ENCODE data around the gene SETBP1.

Gene SETBP1

DNA sequence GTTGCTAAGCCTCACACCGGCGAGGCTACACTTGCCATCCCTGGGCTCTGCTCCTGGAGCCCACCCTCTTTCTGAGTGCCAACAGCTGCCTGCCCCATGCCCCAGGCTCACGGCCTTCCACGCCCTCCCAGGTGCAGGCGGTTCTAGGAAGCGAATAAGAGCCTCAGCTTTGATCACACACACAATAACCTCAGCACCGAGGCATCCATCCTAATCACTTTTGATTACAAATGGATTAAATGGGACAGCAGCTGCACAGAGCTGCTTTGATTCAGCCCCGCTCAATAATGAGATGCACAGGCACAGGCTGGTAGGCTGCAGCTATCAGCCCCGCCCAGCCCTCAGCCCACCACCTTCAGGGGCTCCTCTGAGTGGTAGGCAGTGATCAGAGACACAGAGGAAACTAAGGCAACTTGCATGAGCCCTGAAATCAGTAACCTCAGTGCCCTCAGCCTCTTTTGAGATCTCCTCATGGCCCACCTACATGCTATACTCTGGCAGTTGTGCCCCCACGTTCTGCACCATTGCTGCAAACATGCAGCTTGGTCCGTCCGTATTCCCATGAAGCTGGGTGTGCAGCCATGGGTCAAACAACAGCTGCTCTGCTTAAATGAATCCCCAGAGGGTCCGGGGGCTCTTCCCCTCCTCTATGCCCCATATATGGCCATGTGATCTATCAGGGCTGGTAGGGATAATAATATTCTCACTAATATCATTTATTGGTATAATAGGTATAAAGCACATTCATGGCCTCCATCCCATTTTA lies 171.4 kb downstream of the SETBP1 start:
- DNase-seq (ENCODE audit: low read depth): no peak
- no peak overlapping the region for H3K4me3 ChIP-seq (ENCODE audit: low read length)

DNA sequence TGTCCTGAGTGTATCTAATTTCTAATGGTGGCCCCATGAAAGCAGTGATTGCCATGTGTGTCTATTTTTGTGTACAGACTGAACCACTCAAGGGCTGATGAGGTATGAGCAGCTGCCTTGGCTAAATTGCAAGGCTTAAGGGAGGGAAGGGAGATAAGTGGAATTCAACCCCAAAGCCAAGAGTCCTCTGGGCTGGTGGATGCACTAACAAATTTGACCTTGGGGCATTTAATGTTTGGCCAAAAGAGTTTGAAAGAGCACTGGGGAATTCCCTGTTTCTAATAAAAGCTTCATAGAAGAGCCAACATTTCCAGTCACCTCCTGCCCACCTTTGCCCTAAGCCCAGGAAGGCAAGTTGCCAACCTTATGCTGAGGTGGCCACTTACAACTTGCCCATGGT lies 172.1 kb downstream of the SETBP1 start:
- Histone ChIP-seq H3K9ac (ENCODE audit: low read length) (no peak overlapping the region), H3K4me1 (ENCODE audit: control insufficient read depth, insufficient read depth, low read length) (peaks cover 19% of the 10 kb centered on the region), H3K27me3 (replicated peaks; ENCODE audit: control insufficient read depth, insufficient read depth, low read length) (no peaks in the 10 kb centered on the region), H3K9me3 (ENCODE audit: control insufficient read depth, low read length) (no peaks in the 10 kb centered on the region), H3K4me3 (ENCODE audit: low read length) (no peak overlapping the region), H3K36me3 (ENCODE audit: control insufficient read depth, insufficient read depth, low read length, severe bottlenecking) (no peaks in the 10 kb centered on the region)
- DNase-seq (ENCODE audit: low read depth): no peak

More for the DNA sequence above, 171.4 kb downstream of the SETBP1 start:
- Histone ChIP-seq H3K9me3 (ENCODE audit: control insufficient read depth, low read length) (no peaks in the 10 kb centered on the region), H3K9ac (ENCODE audit: low read length) (no peak overlapping the region), H3K27me3 (replicated peaks; ENCODE audit: control insufficient read depth, insufficient read depth, low read length) (no peaks in the 10 kb centered on the region), H3K4me1 (ENCODE audit: control insufficient read depth, insufficient read depth, low read length) (peaks cover 19% of the 10 kb centered on the region), H3K36me3 (ENCODE audit: control insufficient read depth, insufficient read depth, low read length, severe bottlenecking) (no peaks in the 10 kb centered on the region)

DNA sequence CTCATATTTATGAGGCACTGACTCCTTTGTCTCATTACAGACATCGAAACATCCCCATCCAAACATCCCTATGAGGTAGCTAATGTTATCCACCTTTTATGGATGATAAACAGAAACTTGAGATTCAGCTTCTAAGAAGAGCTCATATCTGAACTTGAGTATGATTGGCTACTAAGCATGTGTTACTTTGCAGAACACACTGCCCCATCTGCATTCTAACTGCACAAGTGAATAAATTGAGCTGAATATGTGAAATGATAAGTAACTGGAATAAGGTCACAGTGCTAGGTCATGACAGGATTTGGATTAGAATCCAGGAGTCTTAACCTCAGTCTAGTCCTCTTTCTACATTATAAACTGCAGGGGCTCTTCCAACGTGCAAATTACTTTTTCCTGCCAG lies 172.7 kb downstream of the SETBP1 start:
- no peaks in the 10 kb centered on the region for H3K36me3 ChIP-seq (ENCODE audit: control insufficient read depth, insufficient read depth, low read length, severe bottlenecking)
- H3K4me3 ChIP-seq (ENCODE audit: low read length): no peak overlapping the region
- H3K27me3 ChIP-seq (replicated peaks; ENCODE audit: control insufficient read depth, insufficient read depth, low read length): no peaks in the 10 kb centered on the region
- H3K9me3 ChIP-seq (ENCODE audit: control insufficient read depth, low read length): no peaks in the 10 kb centered on the region
- DNase-seq (ENCODE audit: low read depth): no peak
- no peak overlapping the region for H3K9ac ChIP-seq (ENCODE audit: low read length)
- peaks cover 19% of the 10 kb centered on the region for H3K4me1 ChIP-seq (ENCODE audit: control insufficient read depth, insufficient read depth, low read length)

DNA sequence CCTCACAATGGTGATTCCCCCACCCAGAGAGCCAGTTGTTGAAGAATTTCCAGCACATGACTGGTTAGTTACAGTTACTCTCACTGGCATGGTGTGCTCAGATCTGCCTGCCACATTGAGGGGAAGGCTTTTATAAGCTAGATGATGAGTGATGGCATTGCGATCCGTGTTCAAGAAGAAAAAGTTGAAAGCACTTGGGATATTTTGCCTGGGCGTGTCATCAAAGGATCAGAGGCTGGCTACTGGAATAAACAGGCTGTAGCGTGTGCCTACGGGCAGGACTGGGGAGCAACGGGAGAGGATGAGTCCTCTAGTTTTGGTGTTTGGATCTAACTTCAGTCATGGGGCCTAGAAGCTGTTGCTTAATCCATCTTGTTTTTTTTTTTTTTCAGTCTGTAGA lies 175.0 kb downstream of the SETBP1 start:
- Histone ChIP-seq H3K9ac (ENCODE audit: low read length) (no peak overlapping the region), H3K27me3 (replicated peaks; ENCODE audit: control insufficient read depth, insufficient read depth, low read length) (no peaks in the 10 kb centered on the region), H3K4me3 (ENCODE audit: low read length) (no peak overlapping the region), H3K9me3 (ENCODE audit: control insufficient read depth, low read length) (no peaks in the 10 kb centered on the region), H3K36me3 (ENCODE audit: control insufficient read depth, insufficient read depth, low read length, severe bottlenecking) (no peaks in the 10 kb centered on the region), H3K4me1 (ENCODE audit: control insufficient read depth, insufficient read depth, low read length) (peaks cover 34% of the 10 kb centered on the region)
- DNase-seq (ENCODE audit: low read depth): no peak

DNA sequence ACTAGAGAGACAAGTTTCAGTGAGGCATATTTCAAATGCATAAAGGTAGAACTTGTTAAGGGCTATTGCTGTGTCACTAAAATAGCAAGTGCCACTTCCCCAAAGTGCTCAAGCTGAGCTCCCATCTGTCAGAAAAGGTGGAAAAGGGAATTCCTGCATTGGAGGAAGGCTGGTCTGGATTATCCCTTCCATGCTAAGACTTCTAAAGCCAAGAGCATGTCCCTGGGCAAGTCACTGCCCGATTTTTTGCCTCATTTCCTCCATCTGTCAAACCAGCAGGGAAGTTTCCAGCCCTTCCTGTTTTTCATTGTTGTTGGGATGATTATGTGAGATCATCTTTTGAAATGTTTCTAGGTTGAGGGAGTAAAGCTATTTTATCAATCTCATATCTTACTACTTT lies 175.5 kb downstream of the SETBP1 start:
- Histone ChIP-seq H3K36me3 (ENCODE audit: control insufficient read depth, insufficient read depth, low read length, severe bottlenecking) (no peaks in the 10 kb centered on the region), H3K9ac (ENCODE audit: low read length) (no peak overlapping the region), H3K9me3 (ENCODE audit: control insufficient read depth, low read length) (no peaks in the 10 kb centered on the region), H3K4me1 (ENCODE audit: control insufficient read depth, insufficient read depth, low read length) (peaks cover 34% of the 10 kb centered on the region), H3K27me3 (replicated peaks; ENCODE audit: control insufficient read depth, insufficient read depth, low read length) (no peaks in the 10 kb centered on the region), H3K4me3 (ENCODE audit: low read length) (no peak overlapping the region)
- DNase-seq (ENCODE audit: low read depth): no peak

DNA sequence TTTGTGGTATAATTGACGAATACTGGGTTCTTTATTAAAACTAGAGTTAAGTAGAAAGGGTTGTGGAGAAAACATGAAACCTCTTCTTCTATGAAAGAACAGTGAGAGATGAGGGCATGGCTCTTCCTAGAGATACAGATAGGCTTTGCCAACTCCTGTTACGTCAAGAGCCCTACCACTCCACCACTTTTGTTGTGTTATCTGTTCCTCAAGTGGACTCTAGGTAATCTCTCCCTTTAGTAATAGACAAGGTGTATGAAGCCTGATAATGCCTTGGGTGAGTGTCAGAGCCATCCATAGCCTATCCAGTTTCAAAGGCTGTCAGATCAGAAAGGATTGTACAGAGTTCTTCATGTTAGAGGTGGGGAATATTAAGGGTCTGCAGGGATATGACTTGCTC lies 176.4 kb downstream of the SETBP1 start:
- Histone ChIP-seq H3K36me3 (ENCODE audit: control insufficient read depth, insufficient read depth, low read length, severe bottlenecking) (no peaks in the 10 kb centered on the region), H3K27me3 (replicated peaks; ENCODE audit: control insufficient read depth, insufficient read depth, low read length) (no peaks in the 10 kb centered on the region), H3K9ac (ENCODE audit: low read length) (no peak overlapping the region), H3K4me1 (ENCODE audit: control insufficient read depth, insufficient read depth, low read length) (peaks cover 34% of the 10 kb centered on the region), H3K9me3 (ENCODE audit: control insufficient read depth, low read length) (no peaks in the 10 kb centered on the region), H3K4me3 (ENCODE audit: low read length) (no peak overlapping the region)
- no peak for DNase-seq (ENCODE audit: low read depth)

DNA sequence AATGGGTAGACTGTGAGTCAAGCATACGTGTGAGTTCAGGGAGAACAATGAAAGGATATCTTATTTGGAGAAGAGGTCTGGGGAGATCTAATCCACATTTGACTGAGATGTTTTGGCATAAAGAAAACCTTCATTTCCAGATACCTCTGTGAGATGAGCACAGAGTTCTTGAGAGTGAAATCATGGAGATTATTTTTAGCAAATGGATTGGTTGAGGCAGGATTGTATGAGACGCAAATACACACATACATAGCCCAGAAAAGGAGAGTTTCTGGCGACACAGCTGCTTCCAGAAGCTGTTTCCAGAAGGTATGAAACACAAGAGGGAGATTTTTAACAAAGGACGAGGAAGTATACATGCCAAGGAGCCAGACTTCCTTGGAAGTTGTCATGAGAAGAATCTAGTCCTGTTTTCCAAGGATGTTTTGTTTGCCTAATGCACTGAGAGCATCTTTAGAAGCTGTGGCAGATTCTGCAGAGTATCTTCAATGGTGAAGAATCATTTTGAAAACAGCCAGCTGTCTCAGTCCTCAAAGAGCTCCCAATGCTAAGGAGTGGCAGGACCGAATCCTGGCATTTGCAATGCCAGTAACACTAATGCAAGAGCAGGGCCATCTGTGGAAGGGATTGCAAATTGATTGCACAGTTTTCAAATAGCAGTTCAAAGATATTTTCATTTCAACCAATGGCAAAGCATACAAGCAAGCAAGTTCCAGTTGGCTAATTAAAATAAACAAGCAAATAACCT lies 177.2 kb downstream of the SETBP1 start:
- no peak overlapping the region for H3K4me3 ChIP-seq (ENCODE audit: low read length)
- H3K4me1 ChIP-seq (ENCODE audit: control insufficient read depth, insufficient read depth, low read length): peaks cover 28% of the 10 kb centered on the region
- H3K9ac ChIP-seq (ENCODE audit: low read length): no peak overlapping the region
- no peak for DNase-seq (ENCODE audit: low read depth)
- H3K9me3 ChIP-seq (ENCODE audit: control insufficient read depth, low read length): no peaks in the 10 kb centered on the region
- no peaks in the 10 kb centered on the region for H3K27me3 ChIP-seq (replicated peaks; ENCODE audit: control insufficient read depth, insufficient read depth, low read length)
- no peaks in the 10 kb centered on the region for H3K36me3 ChIP-seq (ENCODE audit: control insufficient read depth, insufficient read depth, low read length, severe bottlenecking)

DNA sequence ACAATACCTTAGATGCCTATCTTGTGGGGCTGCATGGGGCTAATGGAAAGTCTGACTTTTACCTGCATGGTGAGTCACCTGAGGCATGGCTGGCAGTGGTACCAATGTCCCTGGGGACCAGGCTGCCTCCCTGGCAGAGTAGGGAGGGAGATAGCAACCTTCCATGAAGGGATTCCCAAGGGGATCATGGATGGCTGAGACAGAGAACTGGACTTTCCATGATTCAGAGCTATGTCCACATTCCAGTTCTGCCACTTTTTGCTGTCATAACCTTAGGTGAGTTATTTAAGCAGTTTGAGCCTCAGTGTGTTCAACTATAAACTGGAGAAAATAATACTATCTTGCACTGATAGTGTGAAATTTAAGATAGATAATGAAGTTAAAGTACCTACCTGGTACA lies 178.6 kb downstream of the SETBP1 start:
- Histone ChIP-seq H3K4me3 (ENCODE audit: low read length) (no peak overlapping the region), H3K27me3 (replicated peaks; ENCODE audit: control insufficient read depth, insufficient read depth, low read length) (no peaks in the 10 kb centered on the region), H3K36me3 (ENCODE audit: control insufficient read depth, insufficient read depth, low read length, severe bottlenecking) (no peaks in the 10 kb centered on the region), H3K9me3 (ENCODE audit: control insufficient read depth, low read length) (no peaks in the 10 kb centered on the region), H3K4me1 (ENCODE audit: control insufficient read depth, insufficient read depth, low read length) (peaks cover 26% of the 10 kb centered on the region), H3K9ac (ENCODE audit: low read length) (no peak overlapping the region)
- DNase-seq (ENCODE audit: low read depth): no peak

DNA sequence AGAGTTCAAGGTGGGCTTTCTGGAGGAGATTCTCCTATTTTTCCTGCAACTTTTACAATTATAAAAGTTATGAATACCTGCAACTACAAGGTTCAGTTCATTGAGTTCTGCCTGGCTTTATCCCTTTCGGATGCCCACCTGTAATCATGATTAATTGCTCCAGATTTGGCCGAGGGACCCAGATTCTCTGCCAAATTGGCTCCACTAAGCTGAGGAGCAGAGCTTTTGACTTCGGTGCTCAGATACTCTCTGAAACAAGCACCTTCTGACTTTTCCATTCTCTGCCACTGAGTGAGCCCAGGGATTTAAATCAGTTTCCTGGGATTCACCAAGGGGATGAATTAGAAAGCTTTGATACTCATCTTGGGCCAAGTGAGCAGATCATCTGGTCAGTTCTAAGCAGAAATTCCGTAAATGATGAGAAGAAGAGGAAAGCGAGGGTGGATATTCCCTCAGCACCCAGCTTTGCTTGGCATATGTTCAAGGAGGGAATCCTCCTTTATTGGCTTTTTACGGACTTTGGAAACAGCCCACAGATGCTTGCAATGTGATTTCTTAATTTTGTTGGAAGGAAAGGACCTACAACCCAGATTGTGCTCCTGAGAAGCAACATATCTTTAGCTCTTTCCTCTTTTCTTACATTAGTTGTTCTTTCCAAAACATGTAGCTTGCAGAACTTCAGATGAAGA lies 179.2 kb downstream of the SETBP1 start:
- Histone ChIP-seq H3K9me3 (ENCODE audit: control insufficient read depth, low read length) (no peaks in the 10 kb centered on the region), H3K27me3 (replicated peaks; ENCODE audit: control insufficient read depth, insufficient read depth, low read length) (no peaks in the 10 kb centered on the region), H3K4me3 (ENCODE audit: low read length) (no peak overlapping the region), H3K36me3 (ENCODE audit: control insufficient read depth, insufficient read depth, low read length, severe bottlenecking) (no peaks in the 10 kb centered on the region), H3K4me1 (ENCODE audit: control insufficient read depth, insufficient read depth, low read length) (peaks cover 26% of the 10 kb centered on the region), H3K9ac (ENCODE audit: low read length) (no peak overlapping the region)
- no peak for DNase-seq (ENCODE audit: low read depth)

DNA sequence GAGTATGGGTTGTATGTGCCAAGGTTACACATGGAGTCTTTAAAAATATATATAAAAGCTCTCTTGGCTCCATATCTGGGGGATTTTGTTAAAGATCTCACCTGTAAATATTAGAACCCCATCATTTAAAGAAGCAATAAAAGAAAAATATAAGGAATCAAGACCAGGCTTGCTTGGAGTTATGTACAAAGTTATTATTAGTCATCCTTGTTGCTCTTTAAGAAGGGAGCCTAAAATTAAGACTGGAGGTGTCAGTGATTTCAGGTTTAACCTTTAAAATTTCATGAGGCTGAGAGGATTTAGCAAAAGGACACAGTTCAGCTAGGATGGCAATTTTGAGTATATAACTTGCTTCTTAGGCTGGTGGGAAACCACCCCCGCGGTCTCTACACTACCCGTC lies 181.4 kb downstream of the SETBP1 start:
- DNase-seq (ENCODE audit: low read depth): no peak
- Histone ChIP-seq H3K9ac (ENCODE audit: low read length) (no peak overlapping the region), H3K4me1 (ENCODE audit: control insufficient read depth, insufficient read depth, low read length) (peaks cover 16% of the 10 kb centered on the region), H3K27me3 (replicated peaks; ENCODE audit: control insufficient read depth, insufficient read depth, low read length) (no peaks in the 10 kb centered on the region), H3K4me3 (ENCODE audit: low read length) (no peak overlapping the region), H3K36me3 (ENCODE audit: control insufficient read depth, insufficient read depth, low read length, severe bottlenecking) (no peaks in the 10 kb centered on the region), H3K9me3 (ENCODE audit: control insufficient read depth, low read length) (no peaks in the 10 kb centered on the region)

DNA sequence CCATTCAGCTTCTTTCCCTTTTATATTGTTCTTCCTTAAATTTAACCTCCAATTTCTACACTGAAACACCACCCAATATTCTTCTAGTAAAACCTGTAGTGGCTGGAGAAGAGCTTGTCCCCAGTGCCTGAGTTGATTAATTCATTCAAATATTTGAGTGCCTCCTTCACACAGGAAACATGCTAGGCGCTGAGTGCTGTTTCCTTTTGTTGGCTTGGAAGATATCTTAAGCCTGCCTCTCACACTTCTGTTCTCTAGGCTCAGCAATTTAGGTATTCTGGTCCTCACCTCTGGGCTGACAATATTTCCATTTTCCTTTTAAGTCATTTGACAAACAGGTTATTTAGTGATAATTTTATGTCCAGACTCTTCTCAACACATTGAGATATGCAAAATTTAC lies 185.4 kb downstream of the SETBP1 start:
- Histone ChIP-seq H3K27me3 (replicated peaks; ENCODE audit: control insufficient read depth, insufficient read depth, low read length) (no peaks in the 10 kb centered on the region), H3K4me3 (ENCODE audit: low read length) (no peak overlapping the region), H3K9ac (ENCODE audit: low read length) (no peak overlapping the region), H3K36me3 (ENCODE audit: control insufficient read depth, insufficient read depth, low read length, severe bottlenecking) (peaks cover 6% of the 10 kb centered on the region), H3K9me3 (ENCODE audit: control insufficient read depth, low read length) (no peaks in the 10 kb centered on the region), H3K4me1 (ENCODE audit: control insufficient read depth, insufficient read depth, low read length) (no peaks in the 10 kb centered on the region)
- DNase-seq (ENCODE audit: low read depth): no peak

Measured in adipocyte (in vitro differentiated cells).